Nephron (organoid): ENCODE data around the gene ARL15.

Experiments used
- H3K27ac Mint-ChIP-seq, 3 experiments: 2 replicates each; pipeline ENCODE4 v1.8.0; 2020; ENCODE audit warnings: mixed read lengths in 3 of 3, mild to moderate bottlenecking in 2 of 3, moderate library complexity in 1 of 3
- H3K27me3 Mint-ChIP-seq: 2 replicates; pipeline ENCODE4 v1.8.0; 2021; ENCODE audit warnings: low read depth, mild to moderate bottlenecking, moderate library complexity, mixed read lengths
- H3K36me3 Mint-ChIP-seq: 2 replicates; pipeline ENCODE4 v1.8.0; 2020; ENCODE audit warnings: low read depth, mixed read lengths
- H3K4me1 Mint-ChIP-seq: 2 replicates; pipeline ENCODE4 v1.8.0; 2020; ENCODE audit warnings: mixed read lengths
- H3K4me3 Mint-ChIP-seq, 3 experiments: 2 replicates each; pipeline ENCODE4 v1.8.0; 2020; ENCODE audit warnings: mild to moderate bottlenecking in 3 of 3, mixed read lengths in 3 of 3, moderate library complexity in 2 of 3
- H3K9me3 Mint-ChIP-seq: 2 replicates; pipeline ENCODE4 v1.8.0; 2020; ENCODE audit warnings: mixed read lengths
- CTCF ChIP-seq, 3 experiments: fragments of 200-600 bp; sonication (generic); IDR thresholded peaks; one replicate each; pipeline ENCODE4 v1.5.0; 2021; ENCODE audit warnings: antibody characterized with exemption in 3 of 3; ENCODE audit not compliant: unreplicated experiment in 3 of 3

ARL15 gene

DNA sequence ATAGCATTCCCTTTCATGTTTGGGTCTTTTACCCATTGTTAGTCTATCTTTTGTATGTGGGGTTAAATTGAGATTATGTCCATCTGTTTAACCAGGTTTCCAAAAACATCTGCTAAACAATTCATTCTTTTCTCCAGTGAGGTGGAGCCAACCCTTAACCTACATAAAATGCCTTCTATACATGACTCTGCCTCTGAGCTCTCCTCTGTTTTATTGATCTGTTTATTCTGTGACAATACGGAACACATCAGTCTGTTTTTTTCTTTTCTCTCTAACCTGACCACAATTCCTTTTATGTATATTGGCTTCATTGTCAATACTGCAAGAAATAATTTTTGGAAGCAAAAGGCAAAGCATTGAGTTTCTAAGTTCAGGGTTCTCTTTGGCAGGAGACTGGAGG, 9.9 kb upstream of the ARL15 start:
- Mint-ChIP-seq H3K36me3 (no peaks in the 10 kb centered on the region), H3K9me3 (no peaks in the 10 kb centered on the region), H3K4me1 (no peaks in the 10 kb centered on the region)

DNA sequence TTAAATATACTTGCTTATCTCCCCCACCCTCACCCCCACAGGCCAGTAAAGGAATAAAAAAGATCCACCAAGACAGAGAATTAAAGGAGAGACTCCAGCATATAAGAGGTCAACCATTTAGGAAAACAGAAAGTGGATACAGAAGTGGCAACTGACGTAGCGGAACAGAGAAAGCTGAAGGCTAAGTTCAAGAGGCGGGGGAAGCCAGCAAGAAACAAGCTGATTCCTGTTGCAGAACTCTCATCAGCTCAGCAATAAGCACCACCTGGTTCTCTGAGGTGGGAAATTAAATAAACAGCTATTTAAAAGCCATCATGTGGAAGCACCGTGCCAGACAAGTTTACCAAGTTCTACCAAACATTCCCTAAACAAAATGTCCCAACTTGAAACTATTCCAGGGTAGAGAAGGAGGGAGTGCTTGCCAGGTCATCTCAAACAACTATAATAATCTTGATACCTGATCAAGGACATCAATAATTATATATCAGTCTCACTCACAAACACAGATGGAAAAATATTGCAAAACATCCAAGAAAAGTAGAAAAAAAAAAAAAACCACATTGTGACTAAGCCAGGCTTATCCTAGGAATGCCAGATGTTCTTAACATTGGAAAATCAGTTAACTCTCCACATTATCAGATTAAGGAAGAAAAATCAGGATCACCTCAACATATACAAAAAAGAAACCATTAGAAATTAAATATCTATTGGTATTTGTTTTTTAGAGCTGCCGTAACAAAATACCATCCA, 7.3 kb upstream of the ARL15 start:
- Mint-ChIP-seq H3K27me3 (peaks cover 13% of the 10 kb centered on the region), H3K27ac (no peak overlapping the region), H3K9me3 (no peaks in the 10 kb centered on the region), H3K4me1 (no peaks in the 10 kb centered on the region), H3K36me3 (no peaks in the 10 kb centered on the region), H3K4me3 (no peak overlapping the region)
- TF ChIP-seq CTCF (IDR thresholded peaks at IDR 0.05; ENCODE audit: unreplicated experiment in 3 of 3) = no peak

More for the DNA sequence above, 9.9 kb upstream of the ARL15 start:
- H3K27ac Mint-ChIP-seq = no peak overlapping the region
- no peak overlapping the region for H3K4me3 Mint-ChIP-seq
- TF ChIP-seq CTCF (IDR thresholded peaks at IDR 0.05; ENCODE audit: unreplicated experiment in 3 of 3) = no peak
- peaks cover 3% of the 10 kb centered on the region for H3K27me3 Mint-ChIP-seq

DNA sequence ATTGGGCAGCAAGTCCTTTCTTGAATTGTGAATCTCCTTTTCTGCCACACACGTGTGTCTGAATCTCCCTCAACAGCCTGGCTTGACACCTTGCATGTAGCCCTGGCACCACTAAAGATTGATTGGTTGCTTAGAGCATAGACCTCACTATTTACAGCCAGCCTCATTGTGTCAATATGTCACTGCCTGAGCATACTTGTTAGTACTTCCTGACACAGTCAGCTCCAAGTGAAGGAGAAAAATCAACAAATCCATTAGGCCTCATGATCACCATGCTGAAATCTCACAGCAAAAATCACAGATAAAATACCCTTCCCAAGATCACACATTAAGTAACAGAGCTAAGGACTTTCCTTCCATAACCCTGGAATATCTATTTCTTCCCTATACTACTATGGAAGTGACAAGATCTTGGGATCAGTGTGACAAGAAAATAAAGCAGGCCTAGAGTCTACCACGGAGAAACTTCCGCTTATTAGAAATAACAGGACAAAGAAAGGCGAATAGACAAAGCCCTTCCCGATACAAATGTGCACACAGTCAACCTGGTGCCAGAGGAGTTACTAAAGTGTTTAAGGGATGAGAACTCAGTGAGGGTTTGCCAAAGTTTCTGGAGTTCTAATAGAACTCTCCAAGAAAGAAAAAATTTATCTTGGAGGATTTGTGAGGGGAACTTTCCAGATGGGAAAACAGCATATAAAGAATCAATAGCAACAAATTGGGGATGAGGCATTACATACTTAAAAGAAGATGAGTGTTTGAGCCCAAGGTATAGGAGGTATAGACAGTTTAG, 5.6 kb upstream of the ARL15 start:
- Mint-ChIP-seq H3K27me3 (peaks cover 22% of the 10 kb centered on the region), H3K36me3 (no peaks in the 10 kb centered on the region), H3K4me3 (no peak overlapping the region), H3K4me1 (peaks cover 5% of the 10 kb centered on the region), H3K27ac (no peak overlapping the region), H3K9me3 (no peaks in the 10 kb centered on the region)
- TF ChIP-seq CTCF (IDR thresholded peaks at IDR 0.05; ENCODE audit: unreplicated experiment in 3 of 3) = no peak

DNA sequence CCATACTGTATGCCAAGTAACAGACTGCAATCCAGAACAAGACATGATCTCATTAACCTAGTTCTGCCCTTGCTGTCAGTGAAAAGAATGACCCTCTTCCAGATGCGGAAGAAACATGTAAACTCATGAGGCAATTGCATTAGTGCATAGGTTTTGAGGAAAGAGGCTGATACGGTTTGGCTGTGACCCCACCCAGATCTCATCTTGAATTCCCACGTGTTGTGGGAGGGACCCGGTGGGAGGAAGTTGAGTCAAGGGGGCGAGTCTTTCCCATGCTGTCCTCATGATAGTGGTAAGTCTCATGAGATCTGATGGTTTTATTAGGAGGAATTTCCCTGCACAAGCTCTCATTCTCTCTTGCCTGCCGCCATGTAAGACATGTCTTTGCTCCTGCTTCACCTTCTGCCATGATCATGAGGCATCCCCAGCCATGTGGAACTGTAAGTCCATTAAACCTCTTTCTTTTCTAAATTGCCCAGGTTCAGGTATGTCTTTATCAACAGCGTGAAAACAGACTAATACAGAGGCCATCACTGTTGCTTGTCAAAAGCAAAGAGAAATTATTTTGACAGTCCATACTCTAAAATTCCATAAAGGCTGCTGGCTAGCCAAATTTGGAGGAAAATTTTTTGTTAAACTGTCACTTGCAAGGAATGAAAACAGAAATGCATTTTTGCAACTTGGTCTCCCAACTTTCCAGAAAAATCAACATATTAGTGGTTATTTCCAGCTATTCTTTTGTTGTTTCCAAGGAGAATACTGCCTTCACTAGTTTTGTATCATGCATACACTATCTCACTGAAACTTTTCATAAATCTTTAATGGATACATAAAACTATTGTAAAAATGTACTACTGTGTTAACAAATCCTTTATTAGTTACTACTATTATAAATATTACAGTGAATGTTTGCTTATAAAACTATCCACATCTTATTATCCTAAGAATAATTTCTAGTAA, 3.2 kb upstream of the ARL15 start:
- Mint-ChIP-seq H3K9me3 (no peaks in the 10 kb centered on the region), H3K36me3 (no peaks in the 10 kb centered on the region), H3K27ac (no peak overlapping the region), H3K27me3 (peaks cover 23% of the 10 kb centered on the region), H3K4me3 (peak overlapping the region in 2 of 3 experiments; percentile 3 to 33), H3K4me1 (peaks cover 14% of the 10 kb centered on the region)
- no peak for TF ChIP-seq CTCF (IDR thresholded peaks at IDR 0.05; ENCODE audit: unreplicated experiment in 3 of 3)

DNA sequence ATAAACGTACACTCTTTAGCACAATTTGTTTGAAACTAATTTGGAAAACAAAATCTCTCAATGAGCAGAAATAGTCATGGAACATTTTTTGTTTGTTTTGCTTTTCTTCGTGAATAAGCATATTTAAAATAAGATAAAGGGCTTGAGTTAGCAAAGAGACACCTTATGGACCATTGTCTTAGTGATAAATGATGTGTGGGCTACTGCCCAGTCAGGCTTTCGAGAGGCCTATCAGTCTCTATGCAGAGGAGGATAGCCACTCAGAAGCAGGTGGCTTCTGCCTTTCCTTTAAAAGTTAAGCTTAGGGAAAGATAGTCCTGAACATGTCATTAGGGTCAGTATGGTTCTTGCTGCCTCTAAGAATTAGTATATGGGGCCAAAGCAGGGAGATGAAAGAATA, 2.1 kb upstream of the ARL15 start:
- Mint-ChIP-seq H3K27ac (no peak overlapping the region), H3K9me3 (no peaks in the 10 kb centered on the region), H3K4me1 (peaks cover 14% of the 10 kb centered on the region), H3K27me3 (peaks cover 23% of the 10 kb centered on the region), H3K36me3 (no peaks in the 10 kb centered on the region), H3K4me3 (peak overlapping the region; percentile 94 to 96 (median 94))
- TF ChIP-seq CTCF (IDR thresholded peaks at IDR 0.05; ENCODE audit: unreplicated experiment in 3 of 3) = no peak
